Measurements from ENCODE around the gene STK32C.

Gene STK32C

GRCh38 chr10:132354356-132355094 is 46.8 kb upstream of the STK32C start:
- TF ChIP-seq FOXP2 (optimal IDR thresholded peaks at IDR 0.05; ENCODE audit: borderline replicate concordance, extremely low read depth, extremely low read length, insufficient read depth) (no peak), SIN3A (IDR thresholded peaks at IDR 0.05; ENCODE audit: borderline replicate concordance, insufficient read depth, low read length) (no peak), REST (IDR thresholded peaks at IDR 0.05; ENCODE audit: insufficient read depth in 1 of 2, low read depth in 2 of 2, low read length in 2 of 2) (no peak), POLR2AphosphoS5 (IDR thresholded peaks at IDR 0.05; ENCODE audit: low read depth, low read length) (no peak), TAF1 (IDR thresholded peaks at IDR 0.05; ENCODE audit: borderline replicate concordance, insufficient read depth, low read length) (no peak)

GRCh38 chr10:132353456-132354355 is 46.0 kb upstream of the STK32C start:
- TF ChIP-seq SIN3A (IDR thresholded peaks at IDR 0.05; ENCODE audit: borderline replicate concordance, insufficient read depth, low read length) = no peak
- TF ChIP-seq REST (IDR thresholded peaks at IDR 0.05; ENCODE audit: insufficient read depth in 1 of 2, low read depth in 2 of 2, low read length in 2 of 2) = no peak
- no peak for TF ChIP-seq POLR2AphosphoS5 (IDR thresholded peaks at IDR 0.05; ENCODE audit: low read depth, low read length)
- TF ChIP-seq TAF1 (IDR thresholded peaks at IDR 0.05; ENCODE audit: borderline replicate concordance, insufficient read depth, low read length) = no peak
- TF ChIP-seq FOXP2 (optimal IDR thresholded peaks at IDR 0.05; ENCODE audit: borderline replicate concordance, extremely low read depth, extremely low read length, insufficient read depth) = no peak

GRCh38 chr10:132351611-132352010 is 43.9 kb upstream of the STK32C start:
- TF ChIP-seq SIN3A (IDR thresholded peaks at IDR 0.05; ENCODE audit: borderline replicate concordance, insufficient read depth, low read length) (no peak), POLR2AphosphoS5 (IDR thresholded peaks at IDR 0.05; ENCODE audit: low read depth, low read length) (no peak), FOXP2 (optimal IDR thresholded peaks at IDR 0.05; ENCODE audit: borderline replicate concordance, extremely low read depth, extremely low read length, insufficient read depth) (no peak), TAF1 (IDR thresholded peaks at IDR 0.05; ENCODE audit: borderline replicate concordance, insufficient read depth, low read length) (no peak)

- TF ChIP-seq REST (IDR thresholded peaks at IDR 0.05; ENCODE audit: insufficient read depth in 1 of 2, low read depth in 2 of 2, low read length in 2 of 2) (no peak), FOXP2 (optimal IDR thresholded peaks at IDR 0.05; ENCODE audit: borderline replicate concordance, extremely low read depth, extremely low read length, insufficient read depth) (no peak), TAF1 (IDR thresholded peaks at IDR 0.05; ENCODE audit: borderline replicate concordance, insufficient read depth, low read length) (no peak), SIN3A (IDR thresholded peaks at IDR 0.05; ENCODE audit: borderline replicate concordance, insufficient read depth, low read length) (no peak), POLR2AphosphoS5 (IDR thresholded peaks at IDR 0.05; ENCODE audit: low read depth, low read length) (no peak)
These were observed 43.2 kb upstream of the STK32C start for GRCh38 chr10:132350946-132351345.

- TF ChIP-seq REST (IDR thresholded peaks at IDR 0.05; ENCODE audit: insufficient read depth in 1 of 2, low read depth in 2 of 2, low read length in 2 of 2) (no peak), POLR2AphosphoS5 (IDR thresholded peaks at IDR 0.05; ENCODE audit: low read depth, low read length) (no peak), FOXP2 (optimal IDR thresholded peaks at IDR 0.05; ENCODE audit: borderline replicate concordance, extremely low read depth, extremely low read length, insufficient read depth) (no peak), SIN3A (IDR thresholded peaks at IDR 0.05; ENCODE audit: borderline replicate concordance, insufficient read depth, low read length) (no peak), TAF1 (IDR thresholded peaks at IDR 0.05; ENCODE audit: borderline replicate concordance, insufficient read depth, low read length) (no peak)
These were observed 42.6 kb upstream of the STK32C start for GRCh38 chr10:132350391-132350790.

Data from PFSK-1 (cell line).